Left lobe of liver (tissue), 2 donors: ENCODE data around the gene NUBP1. TPM values are rescaled to one million over a fixed set of nuclear protein-coding genes. Genes with fewer than 3 reads are reported as not detected.
"Not testable (repeated sequence)": the region's sequence is repeated elsewhere in the genome, so short reads cannot be mapped to it uniquely, and the experiment has no call there.

Experiments used
- ATAC-seq: fragments of 200-7000 bp; cut with Tn5 transposase; one replicate; pipeline ENCODE4 v1.9.1; 2020; ENCODE audit warnings: mild to moderate bottlenecking, moderate library complexity
- DNase-seq: peaks from one replicate; pipeline ENCODE4 v3.0.0-alpha.2; 2020; ENCODE audit warnings: low spot score
- total RNA-seq: library from RNA; stranded (reverse); gene quantifications from one replicate; pipeline ENCODE4 v1.2.1, GENCODE V29; 2021
- donor health status: DM: no; HTN: no; CAD: no; lungs with moderate emphysema.
- donor health status: DM: no; HTN: yes; CAD: no.

The NUBP1 gene
- 12.7 TPM for total RNA-seq

DNA sequence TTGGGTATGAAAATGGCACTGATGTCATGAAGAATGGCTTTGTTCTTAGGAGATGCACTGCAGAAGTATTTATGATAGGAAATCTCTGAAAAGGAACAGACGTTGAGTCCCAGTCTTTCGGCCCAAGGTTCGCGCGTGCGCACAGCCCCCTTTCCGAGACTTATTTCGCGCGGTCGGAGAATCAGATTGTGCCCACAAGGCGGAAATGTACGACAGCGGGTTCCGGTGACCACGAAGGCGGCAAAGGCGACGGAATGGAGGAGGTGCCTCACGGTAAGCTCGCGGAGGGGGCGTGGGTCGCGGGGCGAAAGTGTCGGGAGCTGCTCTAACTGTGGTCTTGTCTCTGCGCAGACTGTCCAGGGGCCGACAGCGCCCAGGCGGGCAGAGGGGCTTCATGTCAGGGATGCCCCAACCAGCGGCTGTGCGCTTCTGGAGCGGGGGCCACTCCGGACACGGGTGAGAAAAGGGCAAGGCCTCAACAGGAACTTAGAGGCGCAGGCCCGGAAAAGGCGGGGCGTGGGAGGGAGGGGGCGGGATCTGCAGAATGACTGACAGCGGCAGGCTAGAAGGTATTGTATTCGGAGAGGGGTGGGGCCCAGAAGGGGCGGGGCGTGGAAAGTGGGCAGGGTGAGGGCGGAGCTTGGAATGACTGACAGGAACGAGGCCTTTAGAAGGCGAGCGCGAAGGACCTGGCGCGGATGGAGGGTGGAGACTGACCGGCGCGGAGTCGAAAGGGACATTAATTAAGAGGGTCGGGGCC is at the start of gene NUBP1:
TSS of gene NUBP1 (plus strand) at position 233 of the 760 bp plus-strand sequence. CDS start at position 255, 22 bp downstream.
- peak; percentile 94 for ATAC-seq
- DNase-seq: peak; percentile 100

DNA sequence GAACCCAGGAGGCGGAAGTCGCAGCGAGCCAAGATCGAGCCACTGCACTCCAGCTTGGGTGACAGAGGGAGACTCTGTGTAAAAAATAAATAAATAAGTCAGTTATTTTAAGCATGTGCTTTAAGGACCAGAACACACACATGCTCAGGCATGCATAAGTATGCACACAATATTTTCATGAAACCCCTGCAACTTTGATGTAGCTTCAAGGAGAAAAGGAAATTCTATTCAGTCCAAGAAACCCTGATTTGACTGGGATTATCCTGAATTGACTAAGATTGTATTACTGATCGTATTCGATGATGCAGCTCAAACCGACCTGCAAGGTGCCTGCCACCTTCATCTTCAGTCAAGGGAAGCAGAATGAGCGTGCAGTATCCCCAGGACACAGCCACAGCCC is 49.8 kb upstream of the NUBP1 start:
- ATAC-seq (no peak), DNase-seq (no peak)

DNA sequence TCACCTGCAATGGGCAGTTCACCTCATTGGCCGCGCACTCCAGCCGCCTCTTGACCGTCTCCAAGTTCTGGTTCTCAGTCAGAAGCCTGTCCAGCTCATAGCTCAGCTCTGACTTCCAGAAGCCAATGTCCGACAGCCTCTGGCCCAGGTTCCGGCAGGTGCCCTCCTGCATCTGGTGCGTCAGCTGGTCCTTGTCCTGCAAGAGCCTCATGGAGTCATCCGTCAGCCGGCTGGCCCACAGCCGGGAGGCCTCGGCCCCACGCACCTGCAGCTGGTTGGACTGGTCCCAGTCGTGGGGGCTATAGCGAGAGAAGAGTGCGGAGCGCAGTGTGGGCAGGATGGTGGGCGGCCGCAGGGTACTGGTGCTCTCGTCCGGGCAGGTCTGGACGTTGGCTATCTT is 49.3 kb upstream of the NUBP1 start:
- DNase-seq: no peak
- ATAC-seq: no peak

DNA sequence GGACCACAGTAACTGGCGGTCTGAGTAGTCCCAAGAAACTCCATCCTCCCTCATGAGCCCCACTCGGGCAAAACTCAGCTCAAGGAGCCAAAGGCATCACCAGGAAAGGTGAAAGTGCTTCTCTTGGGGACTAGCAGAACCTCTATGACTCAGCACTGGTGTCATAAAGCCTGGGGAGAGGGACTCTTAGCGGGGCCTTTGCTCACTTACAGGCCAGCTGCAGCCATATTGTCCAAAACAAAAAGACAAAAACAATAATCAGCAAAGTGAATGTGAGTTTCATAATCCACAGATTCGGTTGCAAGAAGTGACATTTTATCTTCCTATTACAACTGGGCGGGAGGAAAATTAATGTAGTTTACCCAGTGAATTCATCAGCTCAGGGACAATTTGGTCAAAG is 48.8 kb upstream of the NUBP1 start, which contains the start of gene TEKT5:
TSS of gene TEKT5 (minus strand) at position 101 of the 400 bp plus-strand sequence. CDS start at position 44, 57 bp downstream.
- DNase-seq: no peak
- no peak for ATAC-seq

DNA sequence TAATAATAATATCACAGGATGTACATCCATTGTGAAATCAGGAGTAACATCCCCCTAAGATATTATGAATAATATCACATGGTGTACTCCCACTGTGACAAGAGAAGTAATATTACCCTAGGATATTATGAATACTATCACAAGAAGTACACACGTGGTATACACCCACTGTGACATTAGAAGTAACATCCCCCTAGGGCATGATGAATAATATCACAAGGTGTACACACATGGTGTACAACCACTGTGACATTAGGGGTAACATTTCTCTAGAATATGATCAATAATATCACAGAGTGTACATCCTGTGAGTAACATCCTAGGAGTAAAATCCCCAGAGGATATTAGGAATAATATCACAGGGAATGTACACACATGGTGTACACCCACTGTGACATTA is 43.9 kb upstream of the NUBP1 start:
- ATAC-seq (no peak), DNase-seq (no peak)

DNA sequence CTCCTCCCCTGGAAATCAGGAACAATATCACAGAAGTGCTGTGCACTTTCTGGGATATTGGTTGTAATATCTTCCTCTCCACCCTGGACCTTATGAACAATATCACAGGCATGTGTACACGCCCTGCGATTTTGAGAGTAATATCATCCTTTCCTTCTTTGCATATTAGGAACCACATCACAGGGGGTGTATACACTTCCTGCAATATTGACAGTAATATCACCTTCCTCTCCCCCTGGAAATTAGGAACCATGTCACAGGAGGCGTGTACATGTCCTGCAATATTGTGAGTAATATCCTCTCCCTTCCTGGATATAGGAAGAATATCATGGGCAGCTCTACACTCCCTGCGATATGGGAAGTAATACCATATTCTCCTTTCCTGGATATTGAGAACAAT is 34.7 kb upstream of the NUBP1 start:
- DNase-seq: no peak
- ATAC-seq: no peak

DNA sequence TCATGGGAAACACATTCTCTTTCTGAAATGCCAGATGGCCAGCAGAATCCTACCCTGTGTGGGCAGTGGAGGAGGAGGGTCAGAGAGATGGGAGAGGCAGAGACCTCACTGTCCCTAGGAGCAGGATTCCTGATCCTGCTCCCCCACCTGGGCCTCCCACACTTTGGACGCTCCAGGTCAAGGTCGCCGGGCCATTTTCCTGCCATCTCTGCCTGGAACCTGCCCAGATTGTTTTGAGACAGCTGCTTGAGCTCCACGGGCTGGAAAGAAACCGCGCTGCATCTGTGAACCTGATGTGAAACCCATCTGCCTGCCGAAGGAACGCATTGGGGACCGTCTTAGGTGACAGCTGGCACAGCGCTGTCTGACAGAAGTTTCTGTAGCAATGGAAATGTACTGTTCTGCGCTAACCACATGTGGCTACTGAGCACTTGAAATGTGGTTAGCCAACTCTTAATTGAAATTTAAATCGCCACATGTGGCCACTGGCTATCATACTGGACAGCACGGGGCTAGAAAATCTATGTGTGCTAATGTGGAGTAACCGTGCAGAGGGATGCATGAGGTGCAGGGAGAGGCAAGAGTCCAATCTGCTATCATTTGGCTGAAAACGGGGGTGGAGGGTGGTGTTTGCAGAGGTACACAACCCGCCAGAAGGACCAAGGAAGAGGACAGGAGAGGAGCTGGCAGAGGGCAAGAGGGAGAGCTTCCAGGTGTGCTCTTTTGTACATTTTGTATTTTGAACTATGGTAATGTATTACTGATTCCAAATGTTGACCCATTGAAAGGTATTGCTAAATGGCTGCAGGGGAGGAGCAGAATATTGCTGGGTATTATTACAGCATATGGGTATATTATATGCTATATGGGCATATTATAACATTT is 15.4 kb upstream of the NUBP1 start:
- peak; percentile 73 for DNase-seq

DNA sequence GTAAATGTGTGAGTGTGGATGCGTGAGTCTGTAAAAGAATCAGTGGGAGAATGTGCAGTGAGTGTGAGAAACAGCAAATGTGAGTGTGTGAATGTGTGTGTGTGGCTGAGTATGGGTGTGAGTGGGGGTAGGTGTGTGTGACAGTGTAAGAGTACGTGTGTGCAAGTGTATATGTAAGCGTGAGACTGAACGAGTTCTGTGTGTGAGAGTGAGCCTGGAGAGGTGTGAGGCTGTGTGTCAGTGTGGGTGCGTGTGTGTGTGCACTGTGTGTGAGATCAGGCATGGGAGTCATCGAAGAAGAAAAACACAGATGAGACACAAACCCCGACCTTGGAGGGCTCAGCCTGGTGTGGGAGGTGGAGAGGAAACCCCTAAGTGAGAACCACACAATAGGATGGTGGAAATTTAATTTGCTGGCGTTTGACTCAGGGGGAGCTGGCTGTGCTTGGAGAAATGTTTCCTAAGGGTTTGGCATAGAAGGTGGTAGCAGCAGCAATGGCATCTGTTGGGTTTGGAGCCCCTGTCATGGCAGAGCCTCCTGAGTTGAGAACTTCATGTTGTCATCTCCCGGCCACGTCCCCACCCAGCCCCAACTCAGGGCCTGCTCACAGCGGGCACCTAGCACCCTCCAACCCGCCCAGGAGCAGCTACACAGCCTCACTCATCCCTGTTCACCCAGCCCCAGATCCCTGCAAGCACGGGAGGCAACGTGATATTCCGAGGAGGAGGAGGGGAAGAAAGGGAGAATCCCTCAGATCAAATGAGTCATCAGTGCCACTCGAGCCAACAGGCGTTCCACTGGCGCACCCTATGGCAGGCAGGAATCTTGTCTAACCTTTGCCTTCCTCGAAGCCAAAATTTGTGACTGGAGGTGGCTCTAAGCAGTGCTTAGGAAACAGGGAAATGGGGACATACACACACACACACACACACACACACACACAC is 14.3 kb upstream of the NUBP1 start:
- DNase-seq: peak; percentile 78
- peak; percentile 74 for ATAC-seq

More for the DNA sequence above, 15.4 kb upstream of the NUBP1 start:
- peak; percentile 83 for ATAC-seq

DNA sequence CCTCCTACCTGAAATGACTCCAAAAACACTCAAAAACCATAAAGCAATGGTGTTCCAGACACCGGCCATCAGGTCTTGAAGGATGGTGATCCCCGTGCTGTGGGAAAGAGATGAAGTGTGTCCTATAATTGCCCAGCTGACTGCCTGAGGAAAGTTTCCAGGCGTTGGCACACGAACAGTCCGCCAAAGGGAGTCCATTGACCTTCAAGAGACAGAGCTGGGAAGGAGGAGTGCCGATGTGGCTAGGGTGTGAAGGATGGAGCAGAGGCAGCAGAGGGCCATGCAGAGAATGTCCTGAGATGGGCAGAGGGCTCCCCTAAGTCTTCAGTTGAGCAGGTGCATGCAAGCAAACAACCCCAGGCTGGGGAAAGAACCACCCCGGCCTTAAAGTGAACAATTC is 11.9 kb upstream of the NUBP1 start:
- no peak for DNase-seq
- no peak for ATAC-seq

DNA sequence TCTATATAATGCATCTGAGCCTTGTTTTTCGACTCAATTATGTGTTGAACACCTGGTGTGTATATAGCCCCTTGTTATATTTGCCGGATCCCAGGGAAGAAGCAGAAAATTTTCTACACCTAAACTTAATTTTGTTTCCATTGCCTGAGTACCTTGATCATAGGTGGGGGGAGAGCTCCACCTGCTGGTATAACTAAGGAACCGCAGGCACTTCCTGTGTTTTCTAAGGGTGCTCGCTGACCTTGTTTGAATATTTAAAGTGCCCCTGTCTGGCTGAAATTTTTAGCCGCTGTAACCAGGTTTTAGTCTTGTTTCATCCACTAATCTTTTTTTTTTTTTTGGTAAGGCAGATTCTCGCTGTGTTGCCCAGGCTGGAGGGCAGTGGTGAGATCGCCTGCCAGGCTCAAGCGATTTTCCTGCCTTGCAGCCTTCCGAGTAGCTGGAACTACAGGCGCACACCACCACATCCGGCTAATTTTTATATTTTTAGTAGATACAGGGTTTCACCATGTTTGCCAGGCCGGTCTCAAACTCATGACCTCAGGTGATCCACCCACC is 6.5 kb upstream of the NUBP1 start:
- DNase-seq (peak; percentile 79), ATAC-seq (peak; percentile 82)

DNA sequence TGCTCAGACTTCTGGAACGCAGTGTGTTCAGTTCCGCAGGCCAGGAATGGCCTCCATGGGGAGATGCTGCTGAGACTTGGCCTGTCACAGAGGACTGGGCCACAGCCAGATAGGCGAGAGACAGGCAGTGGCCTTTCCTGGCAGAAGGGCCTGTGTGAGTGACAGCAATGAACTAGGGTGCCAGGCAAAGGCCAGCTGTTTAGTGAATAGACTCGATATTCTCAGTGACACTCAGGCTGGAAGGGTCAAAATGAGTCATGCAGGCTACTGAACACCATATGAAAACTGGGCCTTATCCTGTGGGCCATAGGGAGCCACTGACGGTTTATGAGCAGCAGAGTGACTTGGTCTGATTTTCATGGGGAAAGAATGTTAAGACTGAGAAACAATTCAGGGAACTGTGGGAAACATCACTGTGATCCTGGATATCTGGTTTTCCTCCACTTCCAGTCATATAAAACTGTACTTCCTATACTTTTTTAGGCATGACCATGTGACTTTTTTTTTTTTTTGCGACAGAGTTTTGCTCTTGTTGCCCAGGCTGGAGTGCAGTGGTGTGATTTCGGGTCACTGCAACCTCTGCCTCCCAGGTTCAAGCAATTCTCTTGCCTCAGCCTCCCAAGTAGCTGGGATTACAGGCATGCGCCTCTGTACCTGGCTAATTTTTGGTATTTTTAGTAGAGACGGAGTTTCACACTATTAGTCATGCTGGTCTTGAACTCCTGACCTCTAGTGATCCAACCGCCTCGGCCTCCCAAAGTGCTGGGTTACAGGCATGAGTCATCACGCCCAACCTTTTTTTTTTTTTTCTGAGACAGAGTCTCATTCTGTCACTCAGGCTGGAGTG is 5.2 kb upstream of the NUBP1 start:
- peak; percentile 95 for DNase-seq
- peak; percentile 82 for ATAC-seq

DNA sequence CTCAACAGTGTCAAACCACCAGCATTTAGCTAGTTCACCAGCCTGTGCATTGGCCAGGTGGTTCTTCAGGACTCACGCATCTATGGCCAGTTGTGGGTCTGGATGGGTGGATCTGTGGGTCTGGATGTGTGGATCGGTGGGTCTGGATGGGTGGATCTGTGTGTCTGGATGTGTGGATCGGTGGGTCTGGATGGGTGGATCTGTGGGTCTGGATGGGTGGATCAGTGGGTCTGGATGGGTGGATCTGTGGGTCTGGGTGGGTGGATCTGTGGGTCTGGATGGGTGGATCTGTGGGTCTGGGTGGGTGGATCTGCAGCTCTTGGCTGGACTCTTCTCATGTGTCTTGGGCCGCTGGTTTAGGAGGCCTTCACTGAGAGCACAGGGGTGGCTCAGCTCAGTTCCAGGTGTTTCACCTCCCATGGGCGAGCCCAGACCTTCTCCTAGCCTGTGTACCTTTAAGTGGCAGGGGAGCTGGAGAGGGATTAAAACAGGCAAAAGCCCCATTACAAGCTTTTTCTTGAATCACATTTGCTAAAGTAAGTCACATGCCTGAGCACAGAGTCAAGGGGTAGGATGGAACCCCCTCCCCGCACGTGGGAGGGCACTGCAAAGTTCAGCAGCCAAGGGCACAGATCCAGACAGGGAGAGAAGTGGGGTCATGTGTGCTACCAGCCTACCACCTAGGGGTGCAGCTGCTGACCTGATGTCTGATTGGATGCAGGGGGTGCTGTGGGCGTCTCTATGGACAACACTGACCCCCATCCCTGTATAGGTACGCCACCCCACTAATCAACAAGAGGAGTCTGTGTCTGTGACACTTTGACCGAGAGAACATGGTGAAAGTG is 3.4 kb upstream of the NUBP1 start:
- no peak for DNase-seq
- ATAC-seq: no peak

DNA sequence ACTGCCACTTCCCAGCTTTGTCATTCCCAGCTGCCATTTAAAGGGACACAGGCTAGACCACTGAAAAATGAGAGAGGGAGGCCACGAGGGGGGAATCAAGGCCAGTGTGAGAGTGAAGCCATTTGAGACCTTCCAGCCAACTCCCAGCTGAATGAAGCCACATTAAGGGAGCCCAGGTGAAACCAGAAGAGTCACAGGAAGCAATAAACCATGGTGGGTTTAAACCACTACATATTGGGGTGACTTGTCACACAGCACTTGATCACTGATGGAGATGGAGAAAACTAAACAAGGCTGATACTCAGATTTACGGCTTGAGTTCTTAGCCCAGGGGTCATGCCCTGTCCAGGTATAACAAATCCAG is 2.8 kb upstream of the NUBP1 start:
- DNase-seq (no peak), ATAC-seq (no peak)

DNA sequence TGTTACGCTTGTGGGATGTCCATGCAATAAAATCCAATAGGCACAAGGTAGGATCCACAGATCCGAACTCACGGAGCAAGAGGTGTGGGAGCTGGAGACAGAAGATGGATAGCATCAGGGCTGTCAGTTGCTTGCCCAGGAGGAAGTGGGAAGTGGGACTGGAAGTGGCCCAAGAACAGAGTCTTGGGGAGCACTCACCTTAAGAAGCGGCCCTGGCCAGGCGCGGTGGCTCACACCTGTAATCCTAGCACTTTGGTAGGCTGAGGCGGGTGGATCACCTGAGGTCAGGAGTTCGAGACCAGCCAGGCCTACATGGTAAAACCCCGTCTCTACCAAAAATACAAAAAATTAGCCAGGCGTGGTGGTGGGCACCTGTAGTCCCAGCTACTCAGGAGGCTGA is 2.4 kb upstream of the NUBP1 start:
- ATAC-seq, DNase-seq: not testable (repeated sequence)

DNA sequence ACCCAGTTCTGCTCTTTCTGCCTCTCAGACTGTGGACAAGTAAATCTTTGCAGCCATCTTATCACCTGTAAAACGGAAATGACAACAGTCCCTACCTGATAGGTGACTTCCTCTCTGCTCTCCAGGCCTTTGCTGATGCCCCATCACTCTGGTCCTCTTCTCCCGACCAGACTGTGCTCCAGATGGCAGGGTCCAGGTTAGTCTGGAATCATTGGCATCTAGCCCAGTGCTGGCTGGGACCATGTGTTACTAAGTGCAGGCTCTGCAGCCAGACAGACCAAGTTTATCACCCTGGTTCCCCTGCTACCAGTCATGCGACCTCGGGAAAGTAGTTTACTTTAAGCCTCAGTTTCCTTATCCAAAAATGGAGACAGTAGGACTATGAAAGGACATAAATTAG is 1.8 kb upstream of the NUBP1 start:
- ATAC-seq (peak; percentile 31), DNase-seq (peak; percentile 87)

DNA sequence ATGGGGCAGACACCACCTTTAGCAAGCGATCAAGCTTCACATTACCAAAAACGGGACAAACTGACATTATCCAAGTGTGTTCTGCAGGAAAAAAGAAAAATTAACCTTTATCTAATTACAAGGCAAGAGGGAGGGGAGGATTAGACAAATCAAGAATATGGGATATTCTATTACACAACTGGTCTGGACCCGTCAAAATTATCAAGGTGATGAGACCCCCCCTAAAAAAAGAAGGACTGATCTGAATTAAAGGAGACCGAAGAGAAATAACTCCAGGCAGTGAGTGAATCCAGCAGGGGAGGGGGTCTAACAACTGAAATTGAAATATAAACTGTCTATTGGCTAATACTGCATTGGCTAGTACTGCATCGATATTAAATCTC is 424 bp upstream of the NUBP1 start:
- DNase-seq: peak; percentile 16
- no peak for ATAC-seq

DNA sequence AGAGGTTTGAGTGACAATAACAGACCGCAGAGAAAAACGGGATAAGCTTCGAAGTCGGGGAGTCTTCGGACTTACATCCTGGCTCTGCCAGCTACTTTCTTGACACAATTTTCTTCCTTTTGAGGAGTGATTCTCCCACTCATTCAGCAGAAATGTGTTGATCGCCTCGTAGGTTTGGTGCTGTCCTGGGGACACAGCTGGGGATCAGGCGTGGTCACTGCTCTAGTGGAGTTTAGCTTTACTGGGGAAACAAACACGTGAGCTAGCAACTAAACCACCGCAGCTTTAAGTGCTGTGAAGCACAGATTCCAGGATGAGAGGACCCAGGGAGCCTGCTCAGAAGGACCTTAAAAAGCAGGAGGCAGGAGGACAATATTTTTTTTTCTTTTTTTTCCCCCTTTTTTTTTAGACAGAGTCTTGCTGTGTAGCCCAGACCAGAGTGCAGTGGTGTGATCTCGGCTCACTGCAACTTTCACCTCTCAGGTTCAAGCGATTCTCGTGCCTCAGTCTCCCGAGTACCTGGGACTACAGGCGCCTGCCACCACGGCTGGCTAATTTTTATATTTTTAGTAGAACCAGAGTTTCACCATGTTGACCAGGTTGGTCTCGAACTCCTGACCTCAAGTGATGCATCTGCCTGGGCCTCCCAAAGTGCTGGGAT is 858 bp downstream of the NUBP1 start:
- DNase-seq: no peak
- peak; percentile 0 for ATAC-seq

DNA sequence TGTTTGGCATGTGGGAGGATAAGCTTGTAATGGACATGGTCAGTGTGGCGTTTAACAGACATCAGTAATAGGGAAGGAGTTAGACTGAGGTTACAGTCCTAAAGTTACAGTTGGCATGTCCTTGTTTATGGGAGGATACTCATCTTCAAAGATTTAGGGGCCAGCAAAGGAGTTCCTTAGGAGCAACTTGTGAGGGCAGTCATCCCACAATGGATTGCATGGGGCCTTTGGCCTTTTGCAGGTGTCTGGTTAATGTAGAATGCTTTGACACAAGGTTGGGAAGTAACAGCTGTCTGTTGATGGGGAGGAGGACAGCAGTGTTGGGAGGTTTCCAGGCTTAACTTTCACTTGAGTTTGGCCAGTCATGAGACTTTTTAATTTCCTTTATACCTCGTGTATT is 2.2 kb downstream of the NUBP1 start:
- no peak for ATAC-seq

More for the DNA sequence above, 2.2 kb downstream of the NUBP1 start:
- no peak for DNase-seq
